B cell (primary cell): ENCODE results near the gene CYSLTR1.

Experiments
- CTCF ChIP-seq: fragments of 200-600 bp; IDR thresholded peaks from one replicate; pipeline ENCODE4 v1.8.0; 2022; ENCODE audit warnings: antibody characterized with exemption, mild to moderate bottlenecking
- EZH2 ChIP-seq: IDR thresholded peaks from 2 replicates; pipeline ENCODE4 v1.6.1; 2012; ENCODE audit warnings: borderline replicate concordance, low read depth, mild to moderate bottlenecking, moderate library complexity, low read length; ENCODE audit not compliant: insufficient read depth, poor library complexity, severe bottlenecking

- no peak for TF ChIP-seq CTCF
- TF ChIP-seq EZH2, result no peak
These were observed 19.7 kb downstream of the CYSLTR1 start for GRCh38 chrX:78307665-78308064.
